NCI-H2227 treated with DMSO at 0.1 percent for 48 hours (cell line): Measurements from ENCODE around the gene LIN28B.
A peak's percentile ranks its signal among the peaks of the same experiment; 100 is the strongest.

Experiments
- DNase-seq: peaks from one replicate; lab custom pipeline; 2025; lab: John Stamatoyannopoulos, UW

The LIN28B gene

GRCh38 chr6:104956731-104957294, at the start of gene LIN28B:
Gene LIN28B, plus strand, starts transcription at chr6:104957107. Its CDS starts 144 bp downstream, at chr6:104957251.
- peak; percentile 85 for DNase-seq

- DNase-seq, result no peak
These were observed 48.6 kb upstream of the LIN28B start for GRCh38 chr6:104908031-104908887.

- no peak for DNase-seq
These were observed 47.9 kb upstream of the LIN28B start for GRCh38 chr6:104908888-104909525.

GRCh38 chr6:104921896-104922295, 35.0 kb upstream of the LIN28B start:
- DNase-seq, result no peak

- no peak for DNase-seq
These were observed 28.8 kb upstream of the LIN28B start for GRCh38 chr6:104928141-104928540.

- no peak for DNase-seq
These were observed 27.6 kb upstream of the LIN28B start for GRCh38 chr6:104929353-104929752.

GRCh38 chr6:104930939-104931338, 26.0 kb upstream of the LIN28B start:
- no peak for DNase-seq

GRCh38 chr6:104936766-104937535, 20.0 kb upstream of the LIN28B start:
- no peak for DNase-seq

- DNase-seq, result no peak
These were observed 16.5 kb upstream of the LIN28B start for GRCh38 chr6:104940238-104940892.

GRCh38 chr6:104940893-104941728, 15.8 kb upstream of the LIN28B start:
- DNase-seq, result peak; percentile 71

- peak; percentile 72 for DNase-seq
These were observed 15.2 kb upstream of the LIN28B start for GRCh38 chr6:104941729-104942091.

GRCh38 chr6:104943781-104944180, 13.1 kb upstream of the LIN28B start:
- peak; percentile 37 for DNase-seq

- no peak for DNase-seq
These were observed 7.7 kb upstream of the LIN28B start for GRCh38 chr6:104949206-104949605.

GRCh38 chr6:104951677-104952076, 5.2 kb upstream of the LIN28B start:
- DNase-seq, result no peak

GRCh38 chr6:104952911-104953399, 4.0 kb upstream of the LIN28B start:
- DNase-seq, result no peak

GRCh38 chr6:104953400-104954189, 3.3 kb upstream of the LIN28B start:
- peak; percentile 68 for DNase-seq

GRCh38 chr6:104954190-104954797, 2.6 kb upstream of the LIN28B start:
- DNase-seq, result no peak

GRCh38 chr6:104955491-104955890, 1.4 kb upstream of the LIN28B start:
- DNase-seq, result peak; percentile 61
